Measurements from ENCODE around the gene FAM20C.

FAM20C gene

GRCh38 chr7:209906-210305 is 17.5 kb downstream of the FAM20C start:
- DNase-seq (ENCODE audit: low read depth) = no peak

GRCh38 chr7:210401-210925 is 18.1 kb downstream of the FAM20C start:
- DNase-seq (ENCODE audit: low read depth) = no peak

GRCh38 chr7:211033-211714 is 18.8 kb downstream of the FAM20C start:
- DNase-seq (ENCODE audit: low read depth) = no peak

- DNase-seq (ENCODE audit: low read depth) = no peak
Observed at GRCh38 chr7:211715-212058, 19.3 kb downstream of the FAM20C start.

GRCh38 chr7:212754-213153 is 20.4 kb downstream of the FAM20C start:
- DNase-seq (ENCODE audit: low read depth) = no peak

- no peak for DNase-seq (ENCODE audit: low read depth)
Observed at GRCh38 chr7:213324-213993, 21.1 kb downstream of the FAM20C start.

GRCh38 chr7:214410-215212 is 22.2 kb downstream of the FAM20C start:
- DNase-seq (ENCODE audit: low read depth) = no peak

- DNase-seq (ENCODE audit: low read depth) = no peak
Observed at GRCh38 chr7:216360-217300, 24.3 kb downstream of the FAM20C start.

- DNase-seq (ENCODE audit: low read depth) = no peak
Observed at GRCh38 chr7:217781-218180, 25.4 kb downstream of the FAM20C start.

- DNase-seq (ENCODE audit: low read depth) = no peak
Observed at GRCh38 chr7:218316-218715, 25.9 kb downstream of the FAM20C start.

GRCh38 chr7:218896-219580 is 26.7 kb downstream of the FAM20C start:
- no peak for DNase-seq (ENCODE audit: low read depth)

- DNase-seq (ENCODE audit: low read depth) = no peak
Observed at GRCh38 chr7:219581-220150, 27.3 kb downstream of the FAM20C start.

- no peak for DNase-seq (ENCODE audit: low read depth)
Observed at GRCh38 chr7:220151-220841, 27.9 kb downstream of the FAM20C start.

- DNase-seq (ENCODE audit: low read depth) = no peak
Observed at GRCh38 chr7:221978-222715, 29.8 kb downstream of the FAM20C start.

GRCh38 chr7:222716-223041 is 30.3 kb downstream of the FAM20C start:
- DNase-seq (ENCODE audit: low read depth) = no peak

- no peak for DNase-seq (ENCODE audit: low read depth)
Observed at GRCh38 chr7:223118-223800, 30.9 kb downstream of the FAM20C start.

- DNase-seq (ENCODE audit: low read depth) = no peak
Observed at GRCh38 chr7:223861-224260, 31.5 kb downstream of the FAM20C start.

GRCh38 chr7:226281-226895 is 34.0 kb downstream of the FAM20C start:
- no peak for DNase-seq (ENCODE audit: low read depth)

GRCh38 chr7:227926-228325 is 35.6 kb downstream of the FAM20C start:
- no peak for DNase-seq (ENCODE audit: low read depth)

Measured in HS-27A (cell line).